Suprapubic skin (tissue), 4 donors: ENCODE results near the gene THEM4.

Experiments
- POLR2A ChIP-seq, 2 donors: fragments of 450-650 bp; IDR thresholded peaks; one replicate each; pipeline ENCODE4 v1.6.1; 2017; ENCODE audit warnings: antibody characterized with exemption in 2 of 2, mild to moderate bottlenecking in 2 of 2, moderate library complexity in 2 of 2
- POLR2AphosphoS5 ChIP-seq, 3 donors: sonication (generic); formaldehyde crosslinking; IDR thresholded peaks; one replicate each; pipeline ENCODE4 v1.6.1; 2017; ENCODE audit warnings: antibody characterized with exemption in 3 of 3
- TF ChIP-seq, protein P1 (sequence below), 2 donors: fragments of 200-600 bp in 1 of 2; fragments of 450-650 bp in 1 of 2; sonication (generic) in 1 of 2; IDR thresholded peaks; one replicate each; pipeline ENCODE4 v1.5.1; 2016 to 2019; ENCODE audit warnings: antibody characterized with exemption in 2 of 2, mild to moderate bottlenecking in 1 of 2, moderate library complexity in 1 of 2

DNA sequence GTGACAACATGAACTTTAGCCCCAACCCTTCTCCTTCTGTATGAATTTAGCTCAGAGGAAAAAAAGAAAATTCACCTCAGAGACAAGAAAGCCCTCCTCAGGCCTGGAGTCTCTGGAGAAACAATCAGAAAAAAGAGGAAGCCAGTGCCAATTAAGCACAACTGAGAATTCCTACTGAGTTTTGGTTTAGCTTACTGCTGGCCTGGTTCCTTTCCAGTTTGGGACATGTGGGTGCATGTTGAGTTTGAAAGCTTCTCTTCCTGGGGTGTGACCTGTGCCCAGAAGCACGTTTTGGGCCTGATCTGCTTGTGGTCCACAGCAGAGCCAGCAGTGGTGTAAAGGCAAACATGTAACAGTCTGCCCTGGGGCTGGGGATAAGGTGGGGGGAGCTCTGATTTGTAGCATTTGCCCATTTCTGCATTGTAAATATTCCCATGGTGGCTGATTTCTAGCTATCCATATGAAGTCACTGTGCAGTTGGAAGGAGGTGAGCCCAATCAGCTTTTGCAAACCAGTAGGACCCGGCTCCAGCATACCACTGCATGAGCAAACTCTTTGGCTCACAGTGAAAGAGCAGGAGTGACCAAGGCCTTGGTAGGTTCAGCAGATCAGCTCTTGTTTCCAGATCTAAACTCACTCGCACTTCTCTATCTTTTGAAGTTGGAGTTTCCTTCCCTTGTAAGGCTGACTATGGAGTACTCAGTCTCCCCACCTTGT is 51.1 kb downstream of the THEM4 start:
- TF ChIP-seq, protein P1, sequence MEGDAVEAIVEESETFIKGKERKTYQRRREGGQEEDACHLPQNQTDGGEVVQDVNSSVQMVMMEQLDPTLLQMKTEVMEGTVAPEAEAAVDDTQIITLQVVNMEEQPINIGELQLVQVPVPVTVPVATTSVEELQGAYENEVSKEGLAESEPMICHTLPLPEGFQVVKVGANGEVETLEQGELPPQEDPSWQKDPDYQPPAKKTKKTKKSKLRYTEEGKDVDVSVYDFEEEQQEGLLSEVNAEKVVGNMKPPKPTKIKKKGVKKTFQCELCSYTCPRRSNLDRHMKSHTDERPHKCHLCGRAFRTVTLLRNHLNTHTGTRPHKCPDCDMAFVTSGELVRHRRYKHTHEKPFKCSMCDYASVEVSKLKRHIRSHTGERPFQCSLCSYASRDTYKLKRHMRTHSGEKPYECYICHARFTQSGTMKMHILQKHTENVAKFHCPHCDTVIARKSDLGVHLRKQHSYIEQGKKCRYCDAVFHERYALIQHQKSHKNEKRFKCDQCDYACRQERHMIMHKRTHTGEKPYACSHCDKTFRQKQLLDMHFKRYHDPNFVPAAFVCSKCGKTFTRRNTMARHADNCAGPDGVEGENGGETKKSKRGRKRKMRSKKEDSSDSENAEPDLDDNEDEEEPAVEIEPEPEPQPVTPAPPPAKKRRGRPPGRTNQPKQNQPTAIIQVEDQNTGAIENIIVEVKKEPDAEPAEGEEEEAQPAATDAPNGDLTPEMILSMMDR (IDR thresholded peaks at IDR 0.05): no peak
- TF ChIP-seq POLR2A (IDR thresholded peaks at IDR 0.05) (no peak), POLR2AphosphoS5 (IDR thresholded peaks at IDR 0.05) (no peak)
